ENCODE data around the gene USP24.

Gene USP24

GRCh38 chr1:55095095-55095494 is 120.1 kb downstream of the USP24 start:
- no peak for DNase-seq

GRCh38 chr1:55092475-55092874 is 122.7 kb downstream of the USP24 start:
- no peak for DNase-seq

GRCh38 chr1:55089683-55090082 is 125.5 kb downstream of the USP24 start:
- DNase-seq, result no peak

- DNase-seq, result no peak
These were observed 126.8 kb downstream of the USP24 start for GRCh38 chr1:55088413-55088812.

DNA sequence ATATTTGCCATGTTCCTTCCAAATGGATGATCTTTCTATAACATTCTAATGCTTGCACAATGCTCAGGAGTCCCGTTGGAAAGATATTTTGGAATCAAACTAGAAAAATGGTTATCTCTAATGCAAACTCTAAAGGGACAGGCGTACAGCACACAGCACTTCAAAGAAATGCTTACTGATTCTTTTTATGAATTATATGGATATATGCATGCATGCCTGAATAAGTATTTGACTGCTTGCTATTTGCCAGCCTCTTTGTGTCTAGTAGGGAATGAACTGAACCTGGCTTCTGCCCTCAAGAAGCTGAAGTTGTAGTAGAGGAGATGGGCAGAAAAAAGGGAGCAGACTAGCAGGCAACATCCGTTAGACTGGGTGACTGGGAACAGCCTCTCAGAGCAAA is 127.7 kb downstream of the USP24 start:
- no peak for DNase-seq

- no peak for DNase-seq
These were observed 130.9 kb downstream of the USP24 start for GRCh38 chr1:55084257-55084656.

- no peak for DNase-seq
These were observed 133.3 kb downstream of the USP24 start for GRCh38 chr1:55081905-55082296.

DNA sequence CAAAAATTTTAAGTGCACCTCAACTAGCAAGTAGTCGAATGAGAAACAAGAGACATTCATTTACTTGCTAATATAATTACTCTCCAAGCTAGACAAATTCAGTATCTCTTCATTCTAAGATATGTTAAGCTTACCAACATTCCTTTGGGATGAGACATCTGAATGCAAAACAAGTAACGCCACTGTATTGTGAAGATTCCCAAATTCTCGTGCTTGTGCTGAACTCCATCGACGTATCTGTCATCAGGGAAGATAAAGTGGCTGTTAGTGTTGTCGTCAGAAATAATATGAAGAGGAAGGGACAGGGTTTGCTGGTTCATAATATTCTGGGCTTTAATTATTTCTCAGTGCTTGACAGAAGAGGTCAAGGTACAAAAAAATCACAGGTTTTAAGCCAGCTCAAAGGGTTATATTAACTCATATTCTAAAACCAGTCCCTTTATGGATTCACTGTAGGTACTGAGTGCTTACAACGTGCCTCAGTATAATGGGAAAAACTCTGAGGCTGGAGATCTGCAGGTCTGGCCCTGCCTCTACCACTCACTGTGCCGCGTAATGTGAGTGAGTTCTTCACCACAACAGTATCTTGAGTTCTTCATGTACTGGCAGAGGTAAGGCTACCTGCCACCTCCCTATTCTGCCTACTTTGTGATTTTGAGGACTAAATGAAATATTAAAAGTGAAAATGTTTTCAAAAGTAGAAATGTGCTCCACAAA is 133.8 kb downstream of the USP24 start:
- DNase-seq, result no peak

DNA sequence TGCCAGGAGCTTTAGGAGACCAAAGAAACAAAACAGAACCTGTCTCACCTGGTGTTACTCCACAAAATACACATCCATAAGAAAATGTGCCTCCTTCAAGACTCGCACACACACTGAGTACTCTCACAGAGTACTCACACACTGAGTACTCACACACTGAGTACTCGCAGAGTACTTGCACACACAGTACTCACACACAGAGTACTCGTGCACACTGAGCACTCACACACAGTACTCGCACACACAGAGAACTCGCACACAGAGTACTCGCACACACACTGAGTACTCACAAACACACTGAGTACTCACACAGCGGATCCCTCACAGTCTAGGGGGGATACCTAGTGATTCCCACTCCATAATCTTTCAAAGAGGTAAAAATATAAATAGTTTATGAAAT is 135.5 kb downstream of the USP24 start:
- DNase-seq, result no peak

- DNase-seq, result no peak
These were observed 136.7 kb downstream of the USP24 start for GRCh38 chr1:55078470-55078869.

DNA sequence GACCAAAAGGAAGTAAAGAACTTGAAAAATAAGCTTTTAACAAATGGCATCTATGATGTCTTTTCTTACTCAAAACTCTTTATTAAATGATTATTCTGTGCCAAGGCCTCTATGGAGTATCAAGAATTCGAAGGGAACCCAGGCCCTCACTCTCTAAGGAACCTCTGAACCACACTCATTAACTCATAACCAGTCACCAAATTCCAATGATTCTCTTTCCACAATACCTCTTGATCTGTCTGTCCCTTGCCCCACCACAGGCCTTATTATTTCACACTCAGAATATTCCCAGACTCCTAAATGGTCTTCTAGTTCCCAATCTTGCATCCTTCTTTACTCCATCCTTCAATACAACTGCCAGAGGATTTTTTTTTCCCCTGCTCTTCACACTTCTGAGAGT is 138.8 kb downstream of the USP24 start:
- DNase-seq, result no peak

DNA sequence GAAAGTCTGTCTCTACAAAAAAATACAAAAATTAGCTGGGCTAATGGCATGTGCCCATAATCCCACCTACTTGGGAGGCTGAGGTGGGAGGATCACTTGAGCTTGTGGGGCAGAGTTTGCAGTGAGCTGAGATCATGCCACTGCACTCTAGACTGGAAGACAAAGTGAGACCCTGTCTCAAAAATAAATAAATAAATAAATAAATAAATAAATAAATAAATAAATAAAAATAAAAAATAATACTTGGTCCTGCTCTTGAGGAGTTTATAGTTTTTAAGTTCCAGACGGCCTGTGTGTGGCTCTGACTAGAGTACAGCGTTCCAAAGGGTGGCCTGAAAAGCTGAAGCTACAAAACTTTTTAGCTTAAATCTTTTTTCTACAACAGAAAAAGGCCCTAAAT is 140.7 kb downstream of the USP24 start:
- DNase-seq, result no peak

GRCh38 chr1:55073187-55073916 is 141.8 kb downstream of the USP24 start:
- no peak for DNase-seq

- peak; percentile 42 to 61 for DNase-seq
These were observed 143.7 kb downstream of the USP24 start for GRCh38 chr1:55071477-55071876.

GRCh38 chr1:55070293-55071164 is 144.6 kb downstream of the USP24 start:
- DNase-seq, result peak; percentile 56 to 86

- no peak for DNase-seq
These were observed 145.9 kb downstream of the USP24 start for GRCh38 chr1:55069280-55069679.

DNA sequence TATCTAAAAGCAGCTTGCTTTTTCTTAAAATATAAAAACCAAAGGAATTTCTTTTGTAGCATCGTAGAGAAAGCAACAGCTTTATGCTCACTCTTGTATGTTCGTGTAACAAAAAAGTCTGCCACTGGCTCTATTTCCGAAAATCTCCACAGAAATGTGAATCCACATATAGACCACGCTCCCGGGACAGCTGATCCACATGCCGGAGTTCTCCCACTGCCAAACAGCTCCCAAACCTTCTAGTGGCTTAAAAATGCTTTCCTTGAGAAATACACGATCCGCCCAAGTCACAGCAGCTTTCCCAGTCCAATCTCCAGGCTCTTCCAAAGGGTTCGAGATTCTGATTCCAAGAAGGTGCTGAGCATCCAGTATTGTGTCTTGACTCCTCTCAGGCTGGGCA is 146.5 kb downstream of the USP24 start:
- DNase-seq, result no peak

DNA sequence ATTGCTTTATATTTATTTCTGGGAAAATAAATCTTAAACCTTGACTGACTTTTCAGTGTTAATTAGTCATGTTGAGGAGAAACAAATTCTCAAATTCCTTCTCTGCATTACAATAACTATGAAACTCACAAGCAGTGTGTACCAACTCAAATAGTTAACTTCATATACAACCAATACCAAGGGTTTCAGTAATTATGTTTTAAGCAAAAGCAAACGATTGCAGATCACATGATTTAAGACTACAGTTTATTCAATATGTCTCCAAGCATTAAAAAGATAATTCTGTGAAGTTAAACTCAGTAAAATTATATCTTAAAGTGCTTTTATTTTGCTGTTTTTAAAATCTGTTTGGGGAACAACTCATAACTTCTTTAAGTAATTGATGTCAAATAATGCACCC is 147.2 kb downstream of the USP24 start:
- peak in 1 of 2 experiments; percentile 17 for DNase-seq

DNA sequence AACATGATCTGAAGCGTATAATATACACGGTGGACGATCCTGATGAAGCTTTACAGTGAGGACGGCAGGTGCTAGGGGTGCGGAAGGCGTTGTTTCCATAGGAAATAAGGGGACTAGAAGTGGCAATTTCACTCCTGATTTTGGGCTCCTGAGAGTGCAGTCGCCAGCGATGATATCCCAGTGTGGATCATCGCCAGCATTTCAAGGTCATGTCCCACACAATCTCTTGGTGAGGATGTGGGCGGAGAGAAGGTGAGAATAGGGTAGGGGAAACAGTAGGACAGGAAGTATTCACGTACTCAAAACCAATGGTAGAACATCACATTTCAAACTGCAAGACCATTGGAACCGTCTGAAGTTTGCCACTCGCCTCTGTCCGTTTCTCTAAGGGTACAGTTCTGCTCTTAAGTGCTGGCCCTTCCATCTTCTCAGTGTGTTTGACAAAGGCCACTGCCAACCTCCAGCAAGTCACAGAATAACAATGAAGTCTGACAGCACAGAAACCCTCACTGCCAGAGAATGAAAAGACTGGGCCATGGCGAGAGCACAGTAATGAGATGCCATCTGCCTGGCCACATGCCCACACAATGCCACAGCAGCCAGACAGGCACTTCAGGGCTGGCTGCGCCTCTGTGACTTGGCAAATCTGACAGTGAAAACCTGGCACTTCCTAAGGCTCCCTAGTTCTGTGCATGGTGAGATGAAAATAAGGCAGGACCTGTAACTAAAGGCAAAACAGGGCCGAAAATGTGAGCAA is 148.0 kb downstream of the USP24 start:
- peak; percentile 39 to 93 for DNase-seq

DNA sequence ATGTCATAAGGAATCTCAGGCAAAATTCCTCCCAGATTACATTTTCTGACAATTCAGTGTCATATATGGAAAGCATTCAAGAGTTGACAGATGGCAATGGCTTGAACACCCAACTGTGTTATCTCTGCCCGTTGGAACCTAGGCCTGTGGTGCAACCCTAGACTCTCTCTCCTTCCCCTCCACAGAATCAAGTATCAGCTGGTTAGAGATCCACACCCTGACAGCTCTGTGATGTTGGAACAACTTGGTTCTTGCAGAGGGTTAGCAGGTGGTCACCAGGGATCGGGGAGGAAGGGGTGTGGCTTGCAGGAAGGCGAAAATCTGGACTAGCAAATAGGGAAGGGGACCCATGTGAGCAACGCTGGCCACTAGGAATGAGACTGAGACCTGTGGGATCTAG is 149.5 kb downstream of the USP24 start:
- peak in 1 of 2 experiments; percentile 60 for DNase-seq

DNA sequence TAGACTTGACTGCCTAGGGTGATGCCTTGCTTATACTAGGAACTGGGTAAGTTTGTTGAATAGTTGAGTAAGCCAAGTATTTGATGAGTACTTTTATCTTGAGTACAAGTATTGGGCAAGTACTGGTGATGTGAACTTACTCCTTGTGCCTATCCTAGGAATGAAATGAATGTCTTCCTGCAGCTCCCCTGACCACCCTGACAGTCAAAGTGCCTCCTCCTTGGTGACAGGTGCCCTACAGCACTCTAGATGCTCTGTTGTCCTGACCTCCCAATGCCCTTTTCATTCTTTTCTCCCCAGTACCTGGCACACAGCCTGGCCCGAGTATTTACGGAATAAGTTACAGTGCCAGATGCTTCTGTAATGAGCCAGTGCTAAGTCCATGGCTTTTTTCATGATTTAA is 150.3 kb downstream of the USP24 start:
- DNase-seq, result peak; percentile 42 to 80

DNA sequence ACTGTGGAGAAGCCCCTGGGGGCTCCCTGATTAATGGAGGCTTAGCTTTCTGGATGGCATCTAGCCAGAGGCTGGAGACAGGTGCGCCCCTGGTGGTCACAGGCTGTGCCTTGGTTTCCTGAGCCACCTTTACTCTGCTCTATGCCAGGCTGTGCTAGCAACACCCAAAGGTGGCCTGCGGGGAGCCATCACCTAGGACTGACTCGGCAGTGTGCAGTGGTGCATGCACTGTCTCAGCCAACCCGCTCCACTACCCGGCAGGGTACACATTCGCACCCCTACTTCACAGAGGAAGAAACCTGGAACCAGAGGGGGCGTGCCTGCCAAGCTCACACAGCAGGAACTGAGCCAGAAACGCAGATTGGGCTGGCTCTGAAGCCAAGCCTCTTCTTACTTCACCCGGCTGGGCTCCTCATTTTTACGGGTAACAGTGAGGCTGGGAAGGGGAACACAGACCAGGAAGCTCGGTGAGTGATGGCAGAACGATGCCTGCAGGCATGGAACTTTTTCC is 151.0 kb downstream of the USP24 start:
- peak; percentile 32 to 82 for DNase-seq

- DNase-seq, result no peak
These were observed 151.6 kb downstream of the USP24 start for GRCh38 chr1:55063577-55063942.
